H1 (cell line): ENCODE measurements around the gene TSHZ2. TPM values are rescaled to one million over a fixed set of nuclear protein-coding genes. Genes with fewer than 3 reads are reported as not detected.

Experiments used
- CTCF ChIA-PET: fragments of 300-600 bp; sonication (Branson Sonifier 250); formaldehyde crosslinking; loops from one replicate; lab custom pipeline; 2021; ENCODE audit not compliant: partially characterized antibody; lab: Charles Lee
- POLR2A ChIA-PET: fragments of 300-600 bp; sonication (Branson Sonifier 250); formaldehyde crosslinking; loops from one replicate; lab custom pipeline; 2021; ENCODE audit warnings: inconsistent platforms; ENCODE audit not compliant: partially characterized antibody; lab: Charles Lee
- DNase-seq, 2 experiments: peaks; one replicate each; pipeline versions ENCODE4 v3.0.0 to v3.0.0-alpha.2; 2010 to 2022; ENCODE audit warnings: low spot score in 2 of 2, low read depth in 1 of 2, mixed read lengths in 1 of 2
- FAIRE-seq: peaks from 2 replicates; lab custom pipeline; 2011; peaks lifted over from hg19 to GRCh38; lab: Jason Lieb, UNC
- H2AFZ ChIP-seq: 2 replicates; pipeline ENCODE4 v1.8.1; 2012; ENCODE audit warnings: low read length, inconsistent platforms
- H2AK5ac ChIP-seq: 2 replicates; pipeline ENCODE4 v1.6.1; 2013; ENCODE audit warnings: low read depth, low read length
- H2BK120ac ChIP-seq: replicated peaks from 2 replicates; pipeline ENCODE3; 2013; ENCODE audit warnings: low read depth, low read length, inconsistent platforms
- H2BK12ac ChIP-seq: 2 replicates; pipeline ENCODE4 v1.6.1; 2013; ENCODE audit warnings: low read depth, low read length
- H2BK15ac ChIP-seq: 2 replicates; pipeline ENCODE4 v1.6.1; 2013; ENCODE audit warnings: low read length
- H2BK20ac ChIP-seq: 2 replicates; pipeline ENCODE4 v1.6.1; 2013; ENCODE audit warnings: low read length
- H2BK5ac ChIP-seq: 2 replicates; pipeline ENCODE4 v1.6.1; 2013; ENCODE audit warnings: low read depth, low read length
- H3K14ac ChIP-seq: 2 replicates; pipeline ENCODE4 v1.6.1; 2013; ENCODE audit warnings: inconsistent platforms; ENCODE audit not compliant: insufficient read length
- H3K18ac ChIP-seq: 2 replicates; pipeline ENCODE4 v1.6.1; 2013; ENCODE audit warnings: low read length; ENCODE audit errors: extremely low read depth
- H3K23ac ChIP-seq: 2 replicates; pipeline ENCODE4 v1.6.1; 2013; ENCODE audit warnings: inconsistent platforms; ENCODE audit not compliant: insufficient read length
- H3K23me2 ChIP-seq: 2 replicates; pipeline ENCODE4 v1.6.1; 2013; ENCODE audit warnings: low read depth, low read length
- H3K27ac ChIP-seq: 2 replicates; pipeline ENCODE4 v1.6.1; 2011; ENCODE audit warnings: low read depth, low read length, inconsistent platforms
- H3K27me3 ChIP-seq, 4 experiments: replicated peaks in 1 of 4; 1 replicate in 1 of 4; 2 replicates in 3 of 4; pipeline versions ENCODE4 v1.6.1 to v1.8.1; 2011 to 2013; ENCODE audit warnings: low read length in 3 of 4, mild to moderate bottlenecking in 3 of 4, inconsistent platforms in 2 of 4, mixed read lengths in 2 of 4, moderate library complexity in 1 of 4; ENCODE audit not compliant: control insufficient read depth in 3 of 4, insufficient read depth in 3 of 4; ENCODE audit errors: extremely low read depth in 1 of 4
- H3K36me3 ChIP-seq, 4 experiments: 2 replicates each; pipeline versions ENCODE4 v1.6.1 to v1.8.1; 2011 to 2013; ENCODE audit warnings: mild to moderate bottlenecking in 4 of 4, low read length in 3 of 4, moderate library complexity in 2 of 4, control low read depth in 1 of 4, inconsistent platforms in 1 of 4; ENCODE audit not compliant: insufficient read depth in 4 of 4, control insufficient read depth in 2 of 4
- H3K4ac ChIP-seq: replicated peaks from 2 replicates; pipeline ENCODE3; 2013; ENCODE audit warnings: low read length, low read depth, mixed read lengths, inconsistent platforms; ENCODE audit not compliant: insufficient read length
- H3K4me1 ChIP-seq, 4 experiments: replicated peaks in 1 of 4; 1 replicate in 1 of 4; 2 replicates in 3 of 4; pipeline versions ENCODE4 v1.6.1 to v1.8.1; 2011 to 2013; ENCODE audit warnings: low read length in 3 of 4, inconsistent platforms in 2 of 4, mixed read lengths in 1 of 4; ENCODE audit not compliant: insufficient read depth in 4 of 4, control insufficient read depth in 3 of 4
- H3K4me2 ChIP-seq, 2 experiments: 2 replicates each; pipeline versions ENCODE4 v1.6.1 to v1.8.1; 2011 to 2013; ENCODE audit warnings: low read depth in 2 of 2, low read length in 2 of 2, control low read depth in 1 of 2, inconsistent platforms in 1 of 2, mild to moderate bottlenecking in 1 of 2; ENCODE audit not compliant: insufficient read depth in 1 of 2
- H3K4me3 ChIP-seq, 4 experiments: fragments of 200-600, 300-600 bp in 1 of 4; sonication (generic), shearing (Covaris generic), sonication (Bioruptor Twin) in 1 of 4; 2 replicates each; pipeline versions ENCODE4 v1.5.1 to v1.8.1; 2011 to 2016; ENCODE audit warnings: low read length in 4 of 4, low read depth in 3 of 4, control low read depth in 2 of 4, inconsistent platforms in 2 of 4, mild to moderate bottlenecking in 2 of 4, mixed read lengths in 1 of 4, moderate library complexity in 1 of 4; ENCODE audit not compliant: insufficient read depth in 2 of 4; ENCODE audit errors: extremely low read depth in 1 of 4
- H3K56ac ChIP-seq: replicated peaks from 2 replicates; pipeline ENCODE3; 2013; ENCODE audit warnings: low read depth, mild to moderate bottlenecking, mixed read lengths, low read length, inconsistent platforms; ENCODE audit not compliant: insufficient read length
- H3K79me1 ChIP-seq: 2 replicates; pipeline ENCODE4 v1.6.1; 2013; ENCODE audit warnings: low read depth, low read length, control low read depth
- H3K79me2 ChIP-seq, 2 experiments: 2 replicates each; pipeline versions ENCODE4 v1.6.1 to v1.8.1; 2012 to 2013; ENCODE audit warnings: low read length in 2 of 2, mild to moderate bottlenecking in 2 of 2, inconsistent platforms in 1 of 2; ENCODE audit not compliant: insufficient read depth in 2 of 2, control insufficient read depth in 1 of 2
- H3K9ac ChIP-seq, 4 experiments: replicated peaks in 1 of 4; 1 replicate in 1 of 4; 2 replicates in 3 of 4; pipeline versions ENCODE4 v1.6.1 to v1.8.1; 2011 to 2013; ENCODE audit warnings: low read depth in 3 of 4, low read length in 3 of 4, control low read depth in 2 of 4, mild to moderate bottlenecking in 2 of 4, moderate library complexity in 2 of 4, inconsistent platforms in 1 of 4; ENCODE audit errors: extremely low read depth in 1 of 4
- H3K9me3 ChIP-seq, 2 experiments: 2 replicates each; pipeline versions ENCODE4 v1.6.1 to v1.8.1; 2012 to 2013; ENCODE audit warnings: mild to moderate bottlenecking in 2 of 2, moderate library complexity in 2 of 2, control low read depth in 1 of 2, inconsistent platforms in 1 of 2, low read depth in 1 of 2, low read length in 1 of 2, mixed read lengths in 1 of 2; ENCODE audit not compliant: insufficient read depth in 2 of 2
- H4K20me1 ChIP-seq, 2 experiments: replicated peaks in 1 of 2; 2 replicates each; pipeline versions ENCODE3 to v1.8.1; 2011 to 2013; ENCODE audit warnings: inconsistent platforms in 2 of 2, low read length in 2 of 2, mild to moderate bottlenecking in 1 of 2; ENCODE audit not compliant: insufficient read depth in 2 of 2, control insufficient read depth in 1 of 2
- H4K5ac ChIP-seq: 2 replicates; pipeline ENCODE4 v1.6.1; 2013; ENCODE audit warnings: low read length, low read depth, mixed read lengths, inconsistent platforms; ENCODE audit not compliant: insufficient read length
- H4K8ac ChIP-seq: 2 replicates; pipeline ENCODE4 v1.8.0; 2013; ENCODE audit warnings: mild to moderate bottlenecking, moderate library complexity, low read length, inconsistent platforms; ENCODE audit not compliant: insufficient read depth; ENCODE audit errors: extremely low read depth
- H4K91ac ChIP-seq: replicated peaks from 2 replicates; pipeline ENCODE3; 2013; ENCODE audit warnings: low read length, mixed read lengths, inconsistent platforms; ENCODE audit not compliant: insufficient read length
- ATF2 ChIP-seq: IDR thresholded peaks from 2 replicates; pipeline ENCODE4 v1.6.1; 2012; ENCODE audit warnings: low read length, inconsistent platforms
- CEBPB ChIP-seq: IDR thresholded peaks from 2 replicates; pipeline ENCODE4 v1.6.1; 2012; ENCODE audit warnings: low read depth, low read length
- FOSL1 ChIP-seq: IDR thresholded peaks from 2 replicates; pipeline ENCODE4 v1.6.1; 2011; ENCODE audit warnings: mild to moderate bottlenecking, low read depth, low read length, moderate library complexity; ENCODE audit not compliant: insufficient read depth
- RFX5 ChIP-seq: IDR thresholded peaks from 2 replicates; pipeline ENCODE4 v1.6.1; 2011; ENCODE audit warnings: low read depth, low read length, improper control_type of control experiment, borderline replicate concordance
- SIN3A ChIP-seq, 2 experiments: IDR thresholded peaks in 1 of 2; conservative IDR thresholded peaks in 1 of 2; 2 replicates each; pipeline ENCODE4 v1.6.1; 2011 to 2012; ENCODE audit warnings: low read length in 2 of 2, improper control_type of control experiment in 1 of 2, low read depth in 1 of 2, mild to moderate bottlenecking in 1 of 2
- SP2 ChIP-seq: IDR thresholded peaks from 2 replicates; pipeline ENCODE4 v1.6.1; 2012; ENCODE audit warnings: mild to moderate bottlenecking, low read length, inconsistent platforms
- TBP ChIP-seq: IDR thresholded peaks from 2 replicates; pipeline ENCODE4 v1.6.1; 2011; ENCODE audit warnings: low read depth, low read length, improper control_type of control experiment
- ZNF274 ChIP-seq: IDR thresholded peaks from 2 replicates; pipeline ENCODE4 v1.7.0; 2012; ENCODE audit warnings: low read length, borderline replicate concordance; ENCODE audit errors: extremely low read depth
- WGBS, 2 experiments: shearing (Covaris generic) in 1 of 2; methylation state at CpG; one replicate each; pipeline versions ENCODE4 v1.1.6 to v1.1.7; 2013 to 2015; ENCODE audit warnings: low lambda C conversion rate in 2 of 2, mixed read lengths in 2 of 2, inconsistent platforms in 1 of 2, low coverage in 1 of 2, missing lambda C conversion rate in 1 of 2; ENCODE audit not compliant: insufficient replicate concordance in 2 of 2, insufficient coverage in 1 of 2, insufficient read length in 1 of 2; ENCODE audit errors: extremely low coverage in 1 of 2, missing lambda C conversion rate in 1 of 2; 5-methylcytosine and 5-hydroxymethylcytosine counted together
- polyA plus RNA-seq, 7 experiments: library from polyadenylated mRNA; depleted of rRNA in 3 of 7; stranded (reverse) in 5 of 7; unstranded in 2 of 7; fragments of >200 nt in 5 of 7; fragments of 200-250 nt in 2 of 7; gene quantifications; 1 replicate in 5 of 7; 2 replicates in 1 of 7; 4 replicates in 1 of 7; pipeline versions ENCODE4 v1.2.1 to v1.2.3, GENCODE V29; 2011 to 2013; ENCODE audit warnings: missing spikeins in 2 of 7, mixed read lengths in 2 of 7
- total RNA-seq: library from RNA; stranded (reverse); fragmentation: NEBNext Ultra II Directional; extraction: Animal tissue kit (Norgen Biotek cat#: 25700); gene quantifications from 2 replicates; pipeline ENCODE4 v1.2.1, GENCODE V29; 2021

The TSHZ2 gene
- total and polyA plus RNA-seq, 2 of the 8 experiments (the other 6 are each of a cell fraction or from before 2014, with no cell fraction given): 0.14 to 0.30 TPM

- Histone ChIP-seq H2BK5ac (no peak overlapping the region), H4K5ac (no peak overlapping the region), H4K8ac (no peak overlapping the region), H4K91ac (no peak overlapping the region)
- TF ChIP-seq SP2 (no peak), TBP (no peak), RFX5 (no peak), FOSL1 (no peak), ATF2 (no peak), CEBPB (no peak), ZNF274 (no peak), SIN3A (conservative IDR thresholded peaks at IDR 0.05 in 1 of 2, IDR thresholded peaks at IDR 0.05 in 1 of 2; ENCODE audit: low read depth in 1 of 2, low read length in 2 of 2) (no peak)
- TF ChIP-seq, all 59 proteins: peak for 0
- no peak overlapping the region for H3K4me2 ChIP-seq
- no peak overlapping the region for H3K4me3 ChIP-seq
- H2BK120ac ChIP-seq: no peak overlapping the region
- H3K36me3 ChIP-seq: no peaks in the 10 kb centered on the region
- no peak overlapping the region for H3K4ac ChIP-seq
- no peaks in the 10 kb centered on the region for H3K79me1 ChIP-seq
- H3K18ac ChIP-seq: no peak overlapping the region
- H3K9me3 ChIP-seq: no peaks in the 10 kb centered on the region
- H3K9ac ChIP-seq: no peak overlapping the region
- H3K79me2 ChIP-seq: no peaks in the 10 kb centered on the region
- ChIA-PET CTCF (interaction anchor here (0.9 to 1.8 kb wide), 3 partner anchors 12 to 21 kb away, joined by 3 to 4 read pairs (median 4); no protein-coding TSS in a partner anchor), POLR2A (interaction anchor here (1.3 kb wide), 1 partner anchor 11 kb away, joined by 4 read pairs; no protein-coding TSS in a partner anchor)
- no peak for FAIRE-seq
- H3K27ac ChIP-seq: no peak overlapping the region
- DNase-seq: no peak
- no peak overlapping the region for H2BK12ac ChIP-seq
- H3K4me1 ChIP-seq: no peaks in the 10 kb centered on the region
- no peak overlapping the region for H3K14ac ChIP-seq
- H3K23me2 ChIP-seq: no peaks in the 10 kb centered on the region
- H2BK15ac ChIP-seq: no peak overlapping the region
- WGBS, 2 experiments: 89% methylated on average over 5 of the region's 5 CpGs; no CpG with 5 or more reads in 1 of the 2 experiments
- no peak overlapping the region for H2AK5ac ChIP-seq
- H3K27me3 ChIP-seq: no peaks in the 10 kb centered on the region
- no peak overlapping the region for H2AFZ ChIP-seq
- H4K20me1 ChIP-seq: no peaks in the 10 kb centered on the region
- no peak overlapping the region for H3K56ac ChIP-seq
- no peak overlapping the region for H3K23ac ChIP-seq
- no peak overlapping the region for H2BK20ac ChIP-seq
Observed at GRCh38 chr20:53270792-53271375, 298.7 kb downstream of the TSHZ2 start.
